ENCODE data around the gene KLRC3.
"Not testable (repeated sequence)": the region's sequence is repeated elsewhere in the genome, so short reads cannot be mapped to it uniquely, and the experiment has no call there.

KLRC3 gene

DNA sequence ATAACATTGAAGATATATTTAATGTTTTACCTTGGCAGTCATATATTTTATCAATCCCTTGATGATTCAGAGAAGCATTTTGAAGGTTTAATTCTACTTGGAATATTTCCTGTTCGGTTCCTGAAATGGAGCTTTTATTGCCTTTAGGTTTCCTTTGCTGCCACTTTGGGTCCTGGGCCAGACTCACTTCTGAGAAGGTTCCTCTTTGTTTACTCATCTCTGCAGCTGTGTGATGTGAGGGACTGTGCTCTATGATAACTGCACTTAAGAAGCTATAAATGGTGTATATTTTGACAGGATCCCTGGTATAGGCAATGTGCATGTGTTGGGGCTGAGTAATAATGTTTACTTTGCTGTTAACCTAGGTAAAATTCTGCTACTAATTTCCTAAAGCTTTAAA is at the start of gene KLRC3:
Gene KLRC3, minus strand, starts transcription at position 262 of the 400 bp plus-strand sequence. Its CDS starts 45 bp downstream, at position 217.
- not testable (repeated sequence) for DNase-seq

GRCh38 chr12:10469701-10470100 is 49.3 kb upstream of the KLRC3 start:
- no peak for DNase-seq

DNA sequence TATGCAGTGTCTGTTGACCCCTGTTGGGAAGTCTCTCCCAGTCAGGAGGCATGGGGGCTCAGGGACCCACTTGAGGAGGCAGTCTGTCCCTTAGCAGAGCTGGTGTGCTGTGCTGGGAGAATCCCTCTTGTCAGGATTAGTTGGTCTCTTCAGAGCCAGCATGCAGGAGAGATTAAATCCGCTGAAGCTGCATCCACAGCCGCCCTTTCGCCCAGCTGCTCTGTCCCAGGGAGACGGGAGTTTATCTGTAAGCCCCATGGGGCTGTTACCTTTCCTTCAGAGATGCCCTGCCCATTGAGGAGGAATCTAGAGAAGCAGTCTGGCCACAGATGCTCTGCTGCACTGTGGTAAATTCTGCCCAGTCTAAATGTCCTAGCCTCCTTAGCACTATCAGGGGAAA is 45.9 kb upstream of the KLRC3 start:
- no peak for DNase-seq

- DNase-seq: no peak
These were observed 37.4 kb upstream of the KLRC3 start for GRCh38 chr12:10457760-10458159.

GRCh38 chr12:10456856-10457255 is 36.5 kb upstream of the KLRC3 start:
- no peak for DNase-seq

GRCh38 chr12:10455766-10456165 is 35.4 kb upstream of the KLRC3 start:
- no peak for DNase-seq

GRCh38 chr12:10454531-10454930 is 34.1 kb upstream of the KLRC3 start:
- DNase-seq: no peak

DNA sequence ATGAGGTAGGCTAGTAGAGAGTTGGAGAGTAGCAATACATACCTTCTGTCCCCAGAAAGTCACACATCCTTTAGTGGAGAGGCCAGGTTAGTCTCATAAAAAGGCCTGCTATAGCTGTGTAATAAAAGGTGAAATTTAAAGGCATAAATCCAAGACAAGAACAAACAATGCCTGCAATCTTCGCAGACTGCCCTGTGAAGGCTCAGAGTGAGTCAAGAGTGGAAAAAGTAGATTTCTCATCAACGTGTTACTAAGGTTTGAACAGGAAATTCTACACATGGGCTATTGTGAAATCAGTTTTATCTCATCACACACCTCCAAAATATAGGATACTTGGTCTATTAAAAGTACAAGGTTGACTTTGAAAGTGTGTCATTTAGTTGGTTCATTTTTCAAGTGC is 32.8 kb upstream of the KLRC3 start, which contains the start of gene KLRC1:
Gene KLRC1, minus strand, starts transcription at position 222 of the 400 bp plus-strand sequence. CDS start 2,221 bp downstream, outside the sequence.
- DNase-seq: no peak

GRCh38 chr12:10448236-10448635 is 27.8 kb upstream of the KLRC3 start:
- DNase-seq: no peak

- not testable (repeated sequence) for DNase-seq
These were observed 25.7 kb upstream of the KLRC3 start for GRCh38 chr12:10446052-10446451.

GRCh38 chr12:10441144-10441543 is 20.7 kb upstream of the KLRC3 start:
- not testable (repeated sequence) for DNase-seq

DNA sequence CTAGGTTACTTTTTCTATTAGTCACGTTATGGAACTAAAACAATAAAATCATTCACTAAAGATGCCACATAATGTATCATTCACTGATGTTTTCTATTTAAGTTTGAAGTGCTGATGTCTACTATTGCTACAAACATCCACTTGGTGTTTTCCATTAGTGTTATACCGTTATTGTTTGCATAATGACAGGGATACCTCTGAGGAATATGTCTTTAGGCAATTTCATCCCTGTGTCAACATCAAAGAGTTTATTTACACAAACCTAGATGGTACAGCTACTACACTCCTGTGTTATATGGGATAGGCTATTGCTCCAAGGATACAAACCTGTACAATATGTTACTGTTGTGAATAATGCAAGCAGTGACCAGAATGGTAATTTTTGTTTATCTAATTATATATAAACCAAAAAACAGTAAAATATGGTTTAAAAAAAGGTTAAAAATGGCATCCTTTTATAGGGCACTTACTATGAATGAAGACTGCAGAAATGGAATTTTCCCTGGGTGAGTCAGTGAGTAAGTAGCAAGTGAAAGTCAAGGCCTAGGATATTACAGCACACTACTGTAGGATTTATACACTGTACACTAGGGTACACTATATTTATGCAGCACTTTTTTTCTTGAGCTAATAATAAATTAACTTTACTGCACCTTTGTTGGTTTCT is 19.3 kb upstream of the KLRC3 start:
- not testable (repeated sequence) for DNase-seq

DNA sequence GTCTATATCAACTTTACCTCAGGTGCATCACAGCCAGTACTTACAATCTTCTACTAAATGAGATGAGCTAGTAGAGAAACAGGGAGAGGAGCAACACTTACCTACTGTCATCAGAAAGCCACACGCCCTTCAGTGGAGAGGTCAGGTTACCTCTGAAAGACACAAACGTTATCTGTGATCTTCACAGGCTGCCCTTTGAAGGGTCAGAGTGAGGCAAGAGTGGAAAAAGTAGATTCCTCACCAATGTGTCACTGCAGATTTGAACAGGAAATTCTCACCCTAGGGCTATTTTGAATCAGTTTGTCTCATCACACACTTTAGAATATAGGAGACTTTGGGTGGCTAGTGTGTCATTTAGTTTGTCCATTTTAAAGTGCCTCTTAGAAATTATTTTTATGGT is 17.2 kb upstream of the KLRC3 start:
- DNase-seq: not testable (repeated sequence)

DNA sequence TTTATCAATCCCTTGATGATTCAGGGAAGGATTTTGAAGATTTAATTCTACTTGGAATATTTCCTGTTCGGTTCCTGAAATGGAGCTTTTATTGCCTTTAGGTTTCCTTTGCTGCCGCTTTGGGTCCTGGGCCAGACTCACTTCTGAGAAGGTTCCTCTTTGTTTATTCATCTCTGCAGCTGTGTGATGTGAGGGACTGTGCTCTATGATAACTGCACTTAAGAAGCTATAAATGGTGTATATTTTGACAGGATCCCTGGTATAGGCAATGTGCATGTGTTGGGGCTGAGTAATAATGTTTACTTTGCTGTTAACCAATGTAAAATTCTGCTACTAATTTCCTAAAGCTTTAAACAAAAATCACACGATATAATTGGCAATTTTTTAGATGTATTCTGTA is 15.4 kb upstream of the KLRC3 start, which contains the start of gene KLRC2:
Gene KLRC2, minus strand, starts transcription at position 195 of the 400 bp plus-strand sequence. Its CDS starts 24 bp downstream, at position 171.
- not testable (repeated sequence) for DNase-seq

- not testable (repeated sequence) for DNase-seq
These were observed 10.2 kb upstream of the KLRC3 start for GRCh38 chr12:10430623-10431022.

GRCh38 chr12:10425938-10426337 is 5.5 kb upstream of the KLRC3 start:
- DNase-seq: not testable (repeated sequence)

GRCh38 chr12:10424260-10424899 is 4.0 kb upstream of the KLRC3 start:
- DNase-seq: not testable (repeated sequence)

DNA sequence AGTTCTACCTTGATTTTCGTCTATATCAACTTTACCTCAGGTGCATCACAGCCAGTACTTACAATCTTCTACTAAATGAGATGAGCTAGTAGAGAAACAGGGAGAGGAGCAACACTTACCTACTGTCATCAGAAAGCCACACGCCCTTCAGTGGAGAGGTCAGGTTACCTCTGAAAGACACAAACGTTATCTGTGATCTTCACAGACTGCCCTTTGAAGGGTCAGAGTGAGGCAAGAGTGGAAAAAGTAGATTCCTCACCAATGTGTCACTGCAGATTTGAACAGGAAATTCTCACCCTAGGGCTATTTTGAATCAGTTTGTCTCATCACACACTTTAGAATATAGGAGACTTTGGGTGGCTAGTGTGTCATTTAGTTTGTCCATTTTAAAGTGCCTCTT is 1.8 kb upstream of the KLRC3 start:
- not testable (repeated sequence) for DNase-seq

DNA sequence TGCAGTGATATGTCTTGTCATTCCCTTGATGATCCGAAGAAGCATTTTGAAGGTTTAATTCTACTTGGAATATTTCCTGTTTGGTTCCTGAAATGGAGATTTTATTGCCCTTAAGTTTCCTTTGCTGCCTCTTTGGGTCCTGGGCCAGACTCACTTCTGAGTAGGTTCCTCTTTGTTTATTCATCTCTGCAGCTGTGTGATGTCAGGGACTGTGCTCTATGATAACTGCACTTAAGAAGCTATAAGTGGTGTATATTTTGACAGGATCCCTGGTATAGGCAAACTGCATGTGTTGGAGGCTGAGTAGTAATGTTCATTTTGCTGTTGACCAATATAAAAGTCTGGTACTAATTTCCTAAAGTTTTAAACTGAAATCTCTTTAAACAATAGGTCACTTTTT is 11.0 kb downstream of the KLRC3 start, which contains the start of gene KLRC4:
Gene KLRC4, minus strand, starts transcription at position 366 of the 400 bp plus-strand sequence. Its CDS starts 182 bp downstream, at position 184.
- no peak for DNase-seq

GRCh38 chr12:10408842-10409241 is 11.6 kb downstream of the KLRC3 start:
- DNase-seq: no peak

GRCh38 chr12:10406725-10407124 is 13.7 kb downstream of the KLRC3 start:
- no peak for DNase-seq

DNA sequence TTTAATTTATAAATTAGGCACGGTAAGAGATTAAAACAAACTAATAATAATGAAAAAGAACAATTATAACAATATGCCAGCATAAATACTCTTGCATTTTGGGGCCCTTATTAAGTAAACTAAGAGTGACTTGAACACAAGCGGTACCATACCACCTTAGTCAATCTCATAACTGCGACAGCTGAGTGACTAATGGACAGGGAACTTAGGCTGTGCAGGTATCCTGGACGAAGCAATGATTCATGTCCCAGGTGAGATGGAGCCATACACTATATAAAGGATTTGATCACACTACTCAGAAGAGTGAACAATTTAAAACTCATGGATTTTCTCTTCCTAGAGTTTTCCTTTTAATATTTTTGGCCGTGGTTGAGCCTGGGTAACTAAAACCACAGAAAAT is 15.1 kb downstream of the KLRC3 start:
- no peak for DNase-seq

DNA sequence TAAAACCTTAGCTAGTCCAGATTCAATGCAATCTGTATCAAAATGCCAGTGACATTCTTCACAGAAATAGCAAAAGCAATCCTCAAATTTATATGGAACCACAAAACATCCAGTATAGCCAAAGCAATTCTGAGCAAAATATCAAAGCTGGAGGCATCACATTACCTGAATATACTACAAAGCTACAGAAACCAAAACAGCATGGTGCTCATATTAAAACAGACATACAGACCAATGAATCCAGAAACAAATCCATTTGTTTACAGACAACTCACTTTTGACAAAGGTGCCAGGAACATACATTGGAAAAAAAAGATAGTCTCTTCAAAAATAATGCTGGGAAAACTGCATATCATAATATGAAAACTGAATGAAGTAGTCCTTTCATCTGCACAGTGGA is 15.6 kb downstream of the KLRC3 start:
- DNase-seq: no peak

DNA sequence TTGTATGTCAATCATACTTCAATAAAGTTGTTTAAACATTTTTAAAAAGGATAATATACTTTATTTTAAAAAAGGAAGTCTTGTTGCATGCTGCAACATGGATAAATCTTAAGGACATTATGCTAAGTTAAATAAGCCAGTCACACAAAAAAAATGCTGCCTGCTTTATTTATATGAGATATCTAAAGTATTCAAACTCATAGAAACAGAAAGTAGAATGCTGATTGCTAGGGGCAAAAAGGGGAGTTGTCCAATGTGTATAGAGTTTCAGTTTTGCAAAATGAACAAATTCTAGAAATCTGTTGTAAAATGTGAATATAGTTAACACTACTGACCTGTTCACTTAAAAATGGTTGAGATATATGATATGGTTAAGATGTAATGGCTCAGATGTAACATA is 19.6 kb downstream of the KLRC3 start:
- DNase-seq: no peak

Measured in NCI-H446 treated with DMSO at 0.1 percent for 48 hours (cell line).